OCI-LY3 (cell line): Measurements from ENCODE around the gene OR11H6.

Source experiments
- CTCF ChIP-seq: fragments of 200-600, 300-600 bp; sonication (generic); IDR thresholded peaks from 2 replicates; pipeline ENCODE4 v1.5.1; 2014; ENCODE audit warnings: antibody characterized with exemption, low read length, low read depth
- EZH2phosphoT487 ChIP-seq: fragments of 200-600 bp; shearing (Covaris generic); IDR thresholded peaks from 2 replicates; pipeline ENCODE4 v1.6.1; 2018; ENCODE audit warnings: antibody characterized with exemption, mixed run types, low read depth

GRCh38 chr14:20247646-20248246, 24.2 kb downstream of the OR11H6 start:
- TF ChIP-seq CTCF (peak; percentile 59), EZH2phosphoT487 (no peak)
